ENCODE measurements around the gene AOPEP.

Gene AOPEP

GRCh38 chr9:95132366-95133324, 406.1 kb downstream of the AOPEP start:
- H3K4me3 ChIP-seq (ENCODE audit: low read length): no peak overlapping the region
- H3K36me3 ChIP-seq (ENCODE audit: control insufficient read depth, insufficient read depth, low read length): no peaks in the 10 kb centered on the region
- no peaks in the 10 kb centered on the region for H3K9me3 ChIP-seq (ENCODE audit: control insufficient read depth, low read length)
- peaks cover 36% of the 10 kb centered on the region for H3K4me1 ChIP-seq (ENCODE audit: control insufficient read depth, insufficient read depth, low read length)
- no peak overlapping the region for H3K9ac ChIP-seq (ENCODE audit: low read length)
- H3K27me3 ChIP-seq (ENCODE audit: control insufficient read depth, insufficient read depth, low read length): no peaks in the 10 kb centered on the region

GRCh38 chr9:95133325-95133705, 406.8 kb downstream of the AOPEP start:
- Histone ChIP-seq H3K4me1 (ENCODE audit: control insufficient read depth, insufficient read depth, low read length) (peaks cover 33% of the 10 kb centered on the region), H3K9ac (ENCODE audit: low read length) (no peak overlapping the region)

GRCh38 chr9:95134457-95134881, 408.0 kb downstream of the AOPEP start:
- no peak overlapping the region for H3K4me3 ChIP-seq (ENCODE audit: low read length)
- no peaks in the 10 kb centered on the region for H3K9me3 ChIP-seq (ENCODE audit: control insufficient read depth, low read length)
- H3K4me1 ChIP-seq (ENCODE audit: control insufficient read depth, insufficient read depth, low read length): peaks cover 31% of the 10 kb centered on the region
- H3K9ac ChIP-seq (ENCODE audit: low read length): no peak overlapping the region
- no peaks in the 10 kb centered on the region for H3K27me3 ChIP-seq (ENCODE audit: control insufficient read depth, insufficient read depth, low read length)
- H3K36me3 ChIP-seq (ENCODE audit: control insufficient read depth, insufficient read depth, low read length): no peaks in the 10 kb centered on the region

More at GRCh38 chr9:95133325-95133705, 406.8 kb downstream of the AOPEP start:
- Histone ChIP-seq H3K4me3 (ENCODE audit: low read length) (no peak overlapping the region), H3K36me3 (ENCODE audit: control insufficient read depth, insufficient read depth, low read length) (no peaks in the 10 kb centered on the region), H3K9me3 (ENCODE audit: control insufficient read depth, low read length) (no peaks in the 10 kb centered on the region), H3K27me3 (ENCODE audit: control insufficient read depth, insufficient read depth, low read length) (no peaks in the 10 kb centered on the region)

GRCh38 chr9:95135756-95136155, 409.3 kb downstream of the AOPEP start:
- no peak overlapping the region for H3K9ac ChIP-seq (ENCODE audit: low read length)
- H3K27me3 ChIP-seq (ENCODE audit: control insufficient read depth, insufficient read depth, low read length): no peaks in the 10 kb centered on the region
- H3K4me1 ChIP-seq (ENCODE audit: control insufficient read depth, insufficient read depth, low read length): peaks cover 18% of the 10 kb centered on the region
- no peak overlapping the region for H3K4me3 ChIP-seq (ENCODE audit: low read length)
- no peaks in the 10 kb centered on the region for H3K36me3 ChIP-seq (ENCODE audit: control insufficient read depth, insufficient read depth, low read length)
- no peaks in the 10 kb centered on the region for H3K9me3 ChIP-seq (ENCODE audit: control insufficient read depth, low read length)
